Smooth muscle cell (in vitro differentiated cells): ENCODE measurements around the gene ATP6V1C2. TPM values are rescaled to one million over a fixed set of nuclear protein-coding genes. Genes with fewer than 3 reads are reported as not detected.
"Not testable (repeated sequence)": the region's sequence is repeated elsewhere in the genome, so short reads cannot be mapped to it uniquely, and the experiment has no call there.

ENCODE experiments used
- DNase-seq: peaks from one replicate; lab custom pipeline; 2025; ENCODE audit not compliant: unreplicated experiment; lab: John Stamatoyannopoulos, UW
- H2AFZ ChIP-seq: fragments of 200-600 bp; sonication (generic); 2 replicates; pipeline ENCODE4 v1.6.0; 2016; ENCODE audit warnings: antibody characterized with exemption, low read depth, mild to moderate bottlenecking
- H3F3A ChIP-seq: fragments of 200-600 bp; sonication (generic); 2 replicates; pipeline ENCODE4 v1.6.0; 2017; ENCODE audit warnings: antibody characterized with exemption, low read depth
- H3K27ac ChIP-seq: fragments of 200-600 bp; sonication (generic); 2 replicates; pipeline ENCODE4 v1.5.1; 2016; ENCODE audit warnings: low read depth, mild to moderate bottlenecking
- H3K27me3 ChIP-seq: fragments of 200-600 bp; sonication (generic); 2 replicates; pipeline ENCODE4 v1.6.1; 2016; ENCODE audit warnings: low read depth, mild to moderate bottlenecking
- H3K36me3 ChIP-seq: fragments of 200-600 bp; sonication (generic); 2 replicates; pipeline ENCODE4 v1.5.1; 2016; ENCODE audit warnings: low read depth
- H3K4me1 ChIP-seq: fragments of 200-600 bp; sonication (generic); 2 replicates; pipeline ENCODE4 v1.5.1; 2016; ENCODE audit warnings: low read depth
- H3K4me2 ChIP-seq: fragments of 200-600 bp; sonication (generic); 2 replicates; pipeline ENCODE4 v1.6.0; 2016; ENCODE audit warnings: mild to moderate bottlenecking
- H3K4me3 ChIP-seq: fragments of 200-600 bp; sonication (generic); 2 replicates; pipeline ENCODE4 v1.5.1; 2016; ENCODE audit warnings: mild to moderate bottlenecking
- H3K79me2 ChIP-seq: fragments of 200-600 bp; sonication (generic); 2 replicates; pipeline ENCODE4 v1.6.0; 2016; ENCODE audit warnings: low read depth, mild to moderate bottlenecking
- H3K9ac ChIP-seq: fragments of 200-600 bp; sonication (generic); 2 replicates; pipeline ENCODE4 v1.6.0; 2016; ENCODE audit warnings: low read depth
- H3K9me3 ChIP-seq: fragments of 200-600 bp; sonication (generic); replicated peaks from 2 replicates; pipeline ENCODE4 v1.5.1; 2016; ENCODE audit warnings: low read depth
- H4K20me1 ChIP-seq: fragments of 200-600 bp; sonication (generic); 2 replicates; pipeline ENCODE4 v1.6.0; 2016; ENCODE audit warnings: low read depth
- WGBS: methylation state at CpG from one replicate; pipeline ENCODE4 v1.1.7; 2016; ENCODE audit warnings: low lambda C conversion rate; 5-methylcytosine and 5-hydroxymethylcytosine counted together
- polyA plus RNA-seq: library from polyadenylated mRNA; unstranded; fragments of >200 nt; fragmentation: Nextera tagmentation; extraction: Ambion mirVana; gene quantifications from 2 replicates; pipeline ENCODE4 v1.2.1, GENCODE V29; 2016
- total RNA-seq: library from RNA; depleted of rRNA; stranded (reverse); fragments of >200 nt; gene quantifications from 2 replicates; pipeline ENCODE4 v1.2.3, GENCODE V29; 2014
- TF ChIP-seq, protein P1 (sequence below): fragments of 200-600 bp; sonication (generic); IDR thresholded peaks from 2 replicates; pipeline ENCODE4 v1.5.1; 2017; ENCODE audit warnings: borderline replicate concordance, mild to moderate bottlenecking, antibody characterized with exemption; ENCODE audit not compliant: insufficient read depth, poor library complexity, severe bottlenecking

Gene ATP6V1C2
- total and polyA plus RNA-seq, 2 experiments from 2014 or later = 0.53 to 1.5 TPM

DNA sequence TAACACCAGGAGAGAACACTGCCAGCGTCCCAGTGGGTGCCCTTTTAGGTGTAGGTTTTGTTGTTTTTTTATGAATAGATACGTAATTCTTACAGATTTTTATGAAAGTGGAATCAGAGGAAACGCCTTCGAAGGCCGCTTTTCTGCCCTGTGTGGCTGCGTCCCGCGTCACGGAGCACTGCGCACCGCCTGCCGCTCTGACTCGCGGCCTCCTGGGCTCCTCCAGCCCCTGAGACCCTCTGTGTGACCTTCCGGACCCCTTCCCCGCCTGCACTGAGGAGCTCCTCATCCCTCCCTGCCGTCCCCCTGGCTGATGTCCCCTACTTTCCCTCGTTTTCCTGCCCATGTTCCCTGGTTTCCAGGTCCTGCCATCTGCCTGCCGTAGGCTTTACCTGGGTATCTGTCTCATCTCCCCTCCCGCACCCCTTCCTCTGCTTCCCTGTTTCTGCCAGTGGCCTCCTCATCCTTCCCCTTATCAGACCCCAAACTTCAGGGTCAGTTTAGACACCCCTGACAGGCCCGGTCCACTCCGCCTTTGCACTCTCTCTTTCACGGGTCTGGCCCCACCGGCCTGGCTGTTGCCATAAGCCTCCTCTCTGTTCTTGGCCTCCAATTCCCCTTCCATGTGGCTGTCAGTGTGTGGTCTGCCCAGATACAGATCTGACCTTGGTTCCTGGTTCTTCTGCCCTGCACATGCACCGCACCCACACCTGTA is 58.5 kb downstream of the ATP6V1C2 start:
- Histone ChIP-seq H3K36me3 (peaks cover 7% of the 10 kb centered on the region), H2AFZ (no peak overlapping the region), H3K27me3 (no peaks in the 10 kb centered on the region), H3K27ac (no peak overlapping the region), H3K4me2 (no peak overlapping the region), H3F3A (no peaks in the 10 kb centered on the region), H3K9ac (no peak overlapping the region), H4K20me1 (peaks cover 42% of the 10 kb centered on the region), H3K4me3 (no peak overlapping the region), H3K4me1 (no peaks in the 10 kb centered on the region), H3K9me3 (no peaks in the 10 kb centered on the region), H3K79me2 (no peaks in the 10 kb centered on the region)
- TF ChIP-seq, protein P1, sequence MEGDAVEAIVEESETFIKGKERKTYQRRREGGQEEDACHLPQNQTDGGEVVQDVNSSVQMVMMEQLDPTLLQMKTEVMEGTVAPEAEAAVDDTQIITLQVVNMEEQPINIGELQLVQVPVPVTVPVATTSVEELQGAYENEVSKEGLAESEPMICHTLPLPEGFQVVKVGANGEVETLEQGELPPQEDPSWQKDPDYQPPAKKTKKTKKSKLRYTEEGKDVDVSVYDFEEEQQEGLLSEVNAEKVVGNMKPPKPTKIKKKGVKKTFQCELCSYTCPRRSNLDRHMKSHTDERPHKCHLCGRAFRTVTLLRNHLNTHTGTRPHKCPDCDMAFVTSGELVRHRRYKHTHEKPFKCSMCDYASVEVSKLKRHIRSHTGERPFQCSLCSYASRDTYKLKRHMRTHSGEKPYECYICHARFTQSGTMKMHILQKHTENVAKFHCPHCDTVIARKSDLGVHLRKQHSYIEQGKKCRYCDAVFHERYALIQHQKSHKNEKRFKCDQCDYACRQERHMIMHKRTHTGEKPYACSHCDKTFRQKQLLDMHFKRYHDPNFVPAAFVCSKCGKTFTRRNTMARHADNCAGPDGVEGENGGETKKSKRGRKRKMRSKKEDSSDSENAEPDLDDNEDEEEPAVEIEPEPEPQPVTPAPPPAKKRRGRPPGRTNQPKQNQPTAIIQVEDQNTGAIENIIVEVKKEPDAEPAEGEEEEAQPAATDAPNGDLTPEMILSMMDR = no peak
- 95% methylated on average over 24 of the region's 25 CpGs for WGBS
- DNase-seq = no peak

DNA sequence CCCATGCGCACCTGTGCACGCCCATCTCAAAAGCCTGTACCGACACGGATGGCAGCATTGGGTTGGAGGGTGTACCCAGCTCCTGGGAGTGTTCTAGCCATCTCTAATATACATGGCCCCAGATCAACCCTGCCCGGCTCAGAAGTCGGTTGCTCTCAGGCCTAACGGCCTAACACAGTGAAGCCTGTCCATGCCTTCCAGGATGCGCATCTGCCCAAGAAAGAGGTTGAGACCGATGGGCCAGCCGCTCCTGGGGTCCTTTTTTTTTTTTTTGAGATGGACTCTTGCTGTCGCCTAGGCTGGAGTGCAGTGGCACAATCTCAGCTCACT is 59.0 kb downstream of the ATP6V1C2 start:
- Histone ChIP-seq H3K36me3 (peaks cover 9% of the 10 kb centered on the region), H3K27me3 (no peaks in the 10 kb centered on the region), H3K9me3 (no peaks in the 10 kb centered on the region), H2AFZ (no peak overlapping the region), H3F3A (no peaks in the 10 kb centered on the region), H3K27ac (no peak overlapping the region), H4K20me1 (peaks cover 47% of the 10 kb centered on the region), H3K4me2 (no peak overlapping the region), H3K4me3 (no peak overlapping the region), H3K9ac (no peak overlapping the region), H3K79me2 (no peaks in the 10 kb centered on the region), H3K4me1 (no peaks in the 10 kb centered on the region)
- TF ChIP-seq, protein P1 = no peak
- WGBS = 96% methylated on average over 11 of the region's 11 CpGs
- DNase-seq = no peak

DNA sequence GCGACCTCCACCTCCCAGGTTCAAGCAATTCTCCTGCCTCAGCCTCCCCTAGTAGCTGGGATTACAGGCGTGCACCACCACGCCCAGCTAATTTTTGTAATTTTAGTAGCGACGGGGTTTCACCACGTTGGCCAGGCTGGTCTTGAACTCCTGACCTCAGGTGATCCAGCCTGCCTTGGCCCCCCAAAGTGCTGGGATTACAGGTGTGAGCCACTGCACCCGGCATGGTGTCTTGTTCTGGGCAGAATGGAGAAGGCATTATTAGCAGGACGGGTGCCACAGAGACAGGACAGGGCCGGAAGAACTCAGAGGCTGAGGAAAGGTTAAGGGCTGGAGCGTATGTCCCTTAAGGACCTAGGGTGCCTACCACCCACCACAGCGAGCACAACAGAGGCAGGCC is 59.4 kb downstream of the ATP6V1C2 start:
- H3F3A ChIP-seq, H3K36me3 ChIP-seq, H2AFZ ChIP-seq, H3K4me1 ChIP-seq, H3K4me3 ChIP-seq, H3K27me3 ChIP-seq, DNase-seq, H3K9ac ChIP-seq, H3K27ac ChIP-seq, H3K4me2 ChIP-seq, H3K9me3 ChIP-seq, H3K79me2 ChIP-seq: not testable (repeated sequence)
- H4K20me1 ChIP-seq = peaks cover 51% of the 10 kb centered on the region
- WGBS = 96% methylated on average over 11 of the region's 11 CpGs

DNA sequence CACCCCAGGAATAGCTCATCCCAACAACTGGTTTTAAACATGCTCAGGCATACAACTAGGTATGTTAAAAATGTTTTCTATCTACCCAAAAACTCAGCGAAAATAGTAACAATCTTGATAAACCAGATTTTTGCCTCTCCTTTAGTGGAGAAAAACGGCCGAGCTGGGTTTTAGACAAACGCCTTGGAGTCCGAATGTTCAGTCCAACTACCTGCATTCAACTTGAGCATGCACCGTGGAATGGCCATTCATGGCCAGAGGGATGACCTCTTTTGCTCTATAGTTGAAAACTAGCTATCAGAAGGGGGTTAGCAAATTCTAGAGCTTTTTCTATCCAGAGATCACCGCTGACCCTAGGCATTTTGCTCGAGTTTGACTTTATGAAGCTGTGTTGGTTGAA is 60.3 kb downstream of the ATP6V1C2 start:
- Histone ChIP-seq H3K4me3 (no peak overlapping the region), H3K9ac (no peak overlapping the region), H3K36me3 (peaks cover 12% of the 10 kb centered on the region), H4K20me1 (peaks cover 60% of the 10 kb centered on the region), H3K9me3 (no peaks in the 10 kb centered on the region), H3K27ac (no peak overlapping the region), H2AFZ (no peak overlapping the region), H3K27me3 (no peaks in the 10 kb centered on the region), H3K79me2 (no peaks in the 10 kb centered on the region), H3K4me1 (no peaks in the 10 kb centered on the region), H3K4me2 (no peak overlapping the region), H3F3A (no peaks in the 10 kb centered on the region)
- DNase-seq = no peak
- TF ChIP-seq, protein P1 = no peak
- 94% methylated on average over 8 of the region's 8 CpGs for WGBS
